GM12872 (cell line): Measurements from ENCODE around the gene STXBP5L.

Source experiments
- CTCF ChIP-seq: IDR thresholded peaks from 3 replicates; pipeline ENCODE4 v1.5.1; 2011; ENCODE audit warnings: low read depth, mild to moderate bottlenecking, low read length, moderate library complexity; ENCODE audit not compliant: insufficient read depth

STXBP5L gene

GRCh38 chr3:121330634-121331033 is 422.6 kb downstream of the STXBP5L start:
- no peak for TF ChIP-seq CTCF

DNA sequence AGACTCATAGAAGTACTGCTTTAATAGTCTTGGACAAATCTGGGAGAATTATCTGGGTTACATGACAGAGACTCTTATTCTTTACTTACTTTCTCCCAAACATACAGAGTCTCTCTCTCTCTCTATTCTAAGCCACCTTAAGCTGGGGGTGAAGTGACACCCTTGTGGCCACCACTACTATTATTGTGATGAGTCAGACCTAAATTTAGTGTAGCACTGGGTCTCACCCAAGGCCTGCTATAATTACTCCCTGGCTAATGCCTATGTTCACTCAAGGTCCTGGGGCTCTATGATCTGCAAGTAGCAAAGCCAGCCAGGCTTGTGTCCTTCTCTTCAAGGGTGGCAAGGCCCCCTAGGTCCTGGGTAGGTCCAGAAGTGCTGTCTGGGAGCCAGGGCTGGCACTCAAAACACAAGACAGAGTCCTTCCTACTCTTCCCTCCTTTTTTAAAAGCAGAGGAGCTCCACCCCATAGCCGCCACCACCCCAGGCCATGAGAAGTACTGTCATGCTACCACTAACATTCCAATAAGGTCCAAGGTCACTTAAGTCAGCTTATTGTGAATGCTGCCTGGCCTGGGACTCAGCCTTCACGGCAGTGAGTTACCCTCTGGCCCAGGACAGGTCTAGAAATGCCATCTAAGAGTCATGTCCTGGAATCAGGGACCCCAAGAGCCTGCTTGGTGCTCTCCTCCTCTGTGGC is 454.2 kb downstream of the STXBP5L start:
- TF ChIP-seq CTCF: no peak

- TF ChIP-seq CTCF: no peak
Observed at GRCh38 chr3:121399820-121400219, 491.8 kb downstream of the STXBP5L start.

GRCh38 chr3:121405631-121406030 is 497.6 kb downstream of the STXBP5L start:
- no peak for TF ChIP-seq CTCF

GRCh38 chr3:121411523-121411922 is 503.5 kb downstream of the STXBP5L start:
- no peak for TF ChIP-seq CTCF

DNA sequence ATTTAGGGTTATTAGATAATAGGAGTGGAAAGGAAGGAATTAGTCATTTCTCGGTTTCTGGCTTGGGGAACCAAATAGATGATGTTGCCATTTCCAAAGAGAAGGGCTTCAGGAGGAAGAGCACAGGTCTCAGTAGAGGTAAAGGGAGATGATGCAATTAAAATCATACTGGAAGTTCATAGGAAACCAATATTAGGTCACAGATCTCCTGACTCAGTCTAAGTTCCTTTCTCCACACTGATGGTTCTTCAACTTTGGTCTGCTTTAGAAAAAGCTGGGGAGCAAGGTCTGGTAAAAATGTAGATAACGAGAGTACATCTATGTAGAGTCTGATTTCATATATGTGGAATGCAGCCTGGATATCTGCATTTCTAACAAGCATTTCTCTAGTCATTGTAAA is 506.9 kb downstream of the STXBP5L start:
- TF ChIP-seq CTCF: no peak

GRCh38 chr3:121418182-121418581 is 510.2 kb downstream of the STXBP5L start:
- no peak for TF ChIP-seq CTCF
